IMR-90 (cell line): ENCODE data around the gene TSNAXIP1.

Experiments
- CEBPB ChIP-seq: IDR thresholded peaks from 2 replicates; pipeline ENCODE4 v1.6.1; 2012; ENCODE audit warnings: low read depth, low read length, improper control_type of control experiment
- MXI1 ChIP-seq: IDR thresholded peaks from 2 replicates; pipeline ENCODE4 v1.6.1; 2012; ENCODE audit warnings: low read depth, mild to moderate bottlenecking, low read length, moderate library complexity, borderline replicate concordance
- POLR2A ChIP-seq: IDR thresholded peaks from 2 replicates; pipeline ENCODE4 v1.6.1; 2012; ENCODE audit warnings: mild to moderate bottlenecking, low read depth, low read length
- SMC3 ChIP-seq: fragments of 150-350 bp; IDR thresholded peaks from 2 replicates; pipeline ENCODE4 v1.6.1; 2016; ENCODE audit warnings: low read depth, mild to moderate bottlenecking, antibody characterized with exemption, low read length, moderate library complexity
- TF ChIP-seq, protein P1 (sequence below): conservative IDR thresholded peaks from 2 replicates; pipeline ENCODE4 v1.5.1; 2012; ENCODE audit warnings: mild to moderate bottlenecking, low read depth, low read length, improper control_type of control experiment
- TF ChIP-seq, protein P2 (sequence below): fragments of 150-350 bp; IDR thresholded peaks from 2 replicates; pipeline ENCODE4 v1.6.1; 2017; ENCODE audit warnings: mild to moderate bottlenecking, antibody characterized with exemption, low read length, low read depth

DNA sequence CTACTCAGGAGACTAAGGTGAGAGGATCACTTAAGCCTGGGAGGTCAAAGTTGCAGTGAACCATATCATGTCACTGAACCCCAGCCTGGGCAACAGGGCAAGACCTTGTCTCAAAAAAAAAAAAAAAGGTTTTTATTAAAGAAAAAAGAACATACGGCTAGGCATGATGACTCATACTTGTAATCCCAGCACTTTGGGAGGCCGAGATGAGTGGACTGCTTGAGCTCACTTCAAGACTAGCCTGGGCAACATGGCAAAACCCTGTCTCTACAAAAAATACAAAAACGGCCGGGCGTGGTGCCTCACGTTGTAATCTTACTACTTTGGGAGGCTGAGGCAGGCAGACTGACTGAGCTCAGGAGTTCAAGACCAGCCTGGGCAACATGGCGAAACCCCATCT lies 38.7 kb upstream of the TSNAXIP1 start:
- TF ChIP-seq, protein P1, sequence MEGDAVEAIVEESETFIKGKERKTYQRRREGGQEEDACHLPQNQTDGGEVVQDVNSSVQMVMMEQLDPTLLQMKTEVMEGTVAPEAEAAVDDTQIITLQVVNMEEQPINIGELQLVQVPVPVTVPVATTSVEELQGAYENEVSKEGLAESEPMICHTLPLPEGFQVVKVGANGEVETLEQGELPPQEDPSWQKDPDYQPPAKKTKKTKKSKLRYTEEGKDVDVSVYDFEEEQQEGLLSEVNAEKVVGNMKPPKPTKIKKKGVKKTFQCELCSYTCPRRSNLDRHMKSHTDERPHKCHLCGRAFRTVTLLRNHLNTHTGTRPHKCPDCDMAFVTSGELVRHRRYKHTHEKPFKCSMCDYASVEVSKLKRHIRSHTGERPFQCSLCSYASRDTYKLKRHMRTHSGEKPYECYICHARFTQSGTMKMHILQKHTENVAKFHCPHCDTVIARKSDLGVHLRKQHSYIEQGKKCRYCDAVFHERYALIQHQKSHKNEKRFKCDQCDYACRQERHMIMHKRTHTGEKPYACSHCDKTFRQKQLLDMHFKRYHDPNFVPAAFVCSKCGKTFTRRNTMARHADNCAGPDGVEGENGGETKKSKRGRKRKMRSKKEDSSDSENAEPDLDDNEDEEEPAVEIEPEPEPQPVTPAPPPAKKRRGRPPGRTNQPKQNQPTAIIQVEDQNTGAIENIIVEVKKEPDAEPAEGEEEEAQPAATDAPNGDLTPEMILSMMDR: no peak
- TF ChIP-seq, protein P2, sequence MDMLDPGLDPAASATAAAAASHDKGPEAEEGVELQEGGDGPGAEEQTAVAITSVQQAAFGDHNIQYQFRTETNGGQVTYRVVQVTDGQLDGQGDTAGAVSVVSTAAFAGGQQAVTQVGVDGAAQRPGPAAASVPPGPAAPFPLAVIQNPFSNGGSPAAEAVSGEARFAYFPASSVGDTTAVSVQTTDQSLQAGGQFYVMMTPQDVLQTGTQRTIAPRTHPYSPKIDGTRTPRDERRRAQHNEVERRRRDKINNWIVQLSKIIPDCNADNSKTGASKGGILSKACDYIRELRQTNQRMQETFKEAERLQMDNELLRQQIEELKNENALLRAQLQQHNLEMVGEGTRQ: no peak
- TF ChIP-seq POLR2A (no peak), MXI1 (no peak), SMC3 (no peak), CEBPB (no peak)
